ENCODE data around the gene RGS7.
"Not testable (repeated sequence)": the region's sequence is repeated elsewhere in the genome, so short reads cannot be mapped to it uniquely, and the experiment has no call there.

The RGS7 gene

GRCh38 chr1:241208910-241209379 lies 148.1 kb downstream of the RGS7 start:
- no peak for DNase-seq (ENCODE audit: low read depth)

- no peak for DNase-seq (ENCODE audit: low read depth)
Observed at GRCh38 chr1:241203817-241204216, 153.2 kb downstream of the RGS7 start.

- DNase-seq (ENCODE audit: low read depth) = no peak
Observed at GRCh38 chr1:241202401-241202800, 154.6 kb downstream of the RGS7 start.

- no peak for DNase-seq (ENCODE audit: low read depth)
Observed at GRCh38 chr1:241186716-241187115, 170.3 kb downstream of the RGS7 start.

- DNase-seq (ENCODE audit: low read depth) = no peak
Observed at GRCh38 chr1:241181971-241182370, 175.0 kb downstream of the RGS7 start.

- DNase-seq (ENCODE audit: low read depth) = no peak
Observed at GRCh38 chr1:241181471-241181870, 175.5 kb downstream of the RGS7 start.

GRCh38 chr1:241180569-241180968 lies 176.4 kb downstream of the RGS7 start:
- no peak for DNase-seq (ENCODE audit: low read depth)

GRCh38 chr1:241177660-241178059 lies 179.3 kb downstream of the RGS7 start:
- DNase-seq (ENCODE audit: low read depth) = no peak

- DNase-seq (ENCODE audit: low read depth) = no peak
Observed at GRCh38 chr1:241172486-241172885, 184.5 kb downstream of the RGS7 start.

- no peak for DNase-seq (ENCODE audit: low read depth)
Observed at GRCh38 chr1:241171991-241172390, 185.0 kb downstream of the RGS7 start.

- DNase-seq (ENCODE audit: low read depth) = no peak
Observed at GRCh38 chr1:241167121-241167630, 189.8 kb downstream of the RGS7 start.

GRCh38 chr1:241166625-241167024 lies 190.4 kb downstream of the RGS7 start:
- DNase-seq (ENCODE audit: low read depth) = no peak

- DNase-seq (ENCODE audit: low read depth) = not testable (repeated sequence)
Observed at GRCh38 chr1:241165256-241165655, 191.7 kb downstream of the RGS7 start.

GRCh38 chr1:241163363-241163762 lies 193.6 kb downstream of the RGS7 start:
- DNase-seq (ENCODE audit: low read depth) = no peak

- DNase-seq (ENCODE audit: low read depth) = no peak
Observed at GRCh38 chr1:241161188-241161689, 195.8 kb downstream of the RGS7 start.

GRCh38 chr1:241157435-241157834 lies 199.6 kb downstream of the RGS7 start:
- DNase-seq (ENCODE audit: low read depth) = no peak

- DNase-seq (ENCODE audit: low read depth) = no peak
Observed at GRCh38 chr1:241156231-241156965, 200.6 kb downstream of the RGS7 start.

- DNase-seq (ENCODE audit: low read depth) = no peak
Observed at GRCh38 chr1:241145881-241146280, 211.1 kb downstream of the RGS7 start.

- DNase-seq (ENCODE audit: low read depth) = no peak
Observed at GRCh38 chr1:241143765-241144442, 213.1 kb downstream of the RGS7 start.

- no peak for DNase-seq (ENCODE audit: low read depth)
Observed at GRCh38 chr1:241142493-241142892, 214.5 kb downstream of the RGS7 start.

GRCh38 chr1:241141646-241142045 lies 215.4 kb downstream of the RGS7 start:
- DNase-seq (ENCODE audit: low read depth) = not testable (repeated sequence)

- DNase-seq (ENCODE audit: low read depth) = no peak
Observed at GRCh38 chr1:241140670-241141069, 216.3 kb downstream of the RGS7 start.

- no peak for DNase-seq (ENCODE audit: low read depth)
Observed at GRCh38 chr1:241139047-241139446, 218.0 kb downstream of the RGS7 start.

Measured in stimulated activated CD8-positive, alpha-beta memory T cell treated with anti-CD3 and anti-CD28 coated beads, Interleukin-15, amount 100 ng/mL, for 24 hours (primary cell).